Kidney tubule cell (primary cell): Measurements from ENCODE around the gene CPSF6.
"Not testable (repeated sequence)": the region's sequence is repeated elsewhere in the genome, so short reads cannot be mapped to it uniquely, and the experiment has no call there.

Experiments used
- DNase-seq: peaks from one replicate; pipeline ENCODE4 v3.0.0-alpha.2; 2018; ENCODE audit warnings: low spot score

Gene CPSF6

DNA sequence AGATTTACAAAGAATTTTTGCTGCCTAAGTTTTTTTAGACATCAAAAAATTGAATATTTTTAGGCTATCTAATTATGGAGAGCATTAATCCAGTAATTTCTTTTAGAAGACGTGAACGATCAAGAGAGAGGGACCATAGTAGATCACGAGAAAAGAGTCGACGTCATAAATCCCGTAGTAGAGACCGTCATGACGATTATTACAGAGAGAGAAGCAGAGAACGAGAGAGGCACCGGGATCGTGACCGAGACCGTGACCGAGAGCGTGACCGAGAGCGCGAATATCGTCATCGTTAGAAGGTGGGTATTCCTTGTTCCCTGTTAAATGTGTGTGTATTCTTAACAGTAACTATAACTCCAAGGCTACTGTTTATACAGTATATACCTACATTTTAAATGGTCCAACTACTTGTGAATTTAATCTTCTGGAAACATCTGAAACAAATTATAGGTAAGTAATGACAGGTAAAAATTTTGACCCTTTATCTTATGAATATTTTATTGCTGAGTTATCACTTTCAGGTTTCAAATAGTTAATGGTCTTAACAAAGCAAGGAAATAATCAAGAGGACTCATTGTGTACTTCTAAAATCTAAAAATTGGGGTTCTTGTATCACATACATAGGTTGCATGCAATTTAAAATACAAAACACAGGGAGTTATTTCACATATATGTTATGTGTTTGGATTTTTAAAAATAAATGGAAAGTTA lies 23.1 kb downstream of the CPSF6 start:
- DNase-seq, result no peak

GRCh38 chr12:69265205-69265604 lies 25.8 kb downstream of the CPSF6 start:
- no peak for DNase-seq

DNA sequence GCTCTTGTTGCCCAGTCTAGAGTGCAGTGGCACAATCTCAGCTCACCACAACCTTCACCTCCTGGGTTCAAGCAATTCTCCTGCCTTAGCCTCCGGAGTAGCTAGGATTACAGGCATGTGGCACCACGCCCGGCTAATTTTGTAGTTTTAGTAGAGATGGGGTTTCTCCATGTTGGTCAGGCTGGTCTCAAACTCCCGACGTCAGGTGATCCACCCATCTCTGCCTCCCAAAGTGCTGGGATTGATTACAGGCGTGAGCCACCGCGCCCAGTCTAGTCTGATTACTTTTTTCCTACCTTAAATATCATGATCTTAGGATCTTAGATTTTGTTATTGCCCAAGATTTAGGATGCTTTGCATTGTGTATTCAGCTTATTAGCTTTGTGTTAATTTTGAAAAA lies 26.3 kb downstream of the CPSF6 start:
- not testable (repeated sequence) for DNase-seq

GRCh38 chr12:69266036-69266635 lies 26.8 kb downstream of the CPSF6 start:
- DNase-seq, result peak; percentile 20

DNA sequence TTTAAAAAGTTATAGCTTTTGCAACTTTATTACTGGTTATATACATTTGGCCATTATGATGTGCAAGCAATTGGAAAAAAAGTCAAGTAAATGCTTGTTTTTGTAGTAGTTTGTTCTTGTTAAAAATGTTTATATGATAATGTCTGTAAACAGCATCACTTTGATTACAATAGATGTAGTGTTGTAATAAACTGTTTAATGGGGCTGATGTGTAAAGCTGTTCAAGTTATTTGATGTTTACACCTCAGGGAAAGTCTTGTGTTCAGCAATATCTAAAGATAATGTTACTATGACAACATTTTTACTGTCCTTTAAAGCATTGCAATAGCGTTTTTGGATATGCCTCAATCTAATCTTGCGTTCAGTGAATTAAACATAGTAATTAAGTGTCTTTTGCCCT lies 30.4 kb downstream of the CPSF6 start:
- no peak for DNase-seq

GRCh38 chr12:69272511-69272910 lies 33.1 kb downstream of the CPSF6 start:
- no peak for DNase-seq

DNA sequence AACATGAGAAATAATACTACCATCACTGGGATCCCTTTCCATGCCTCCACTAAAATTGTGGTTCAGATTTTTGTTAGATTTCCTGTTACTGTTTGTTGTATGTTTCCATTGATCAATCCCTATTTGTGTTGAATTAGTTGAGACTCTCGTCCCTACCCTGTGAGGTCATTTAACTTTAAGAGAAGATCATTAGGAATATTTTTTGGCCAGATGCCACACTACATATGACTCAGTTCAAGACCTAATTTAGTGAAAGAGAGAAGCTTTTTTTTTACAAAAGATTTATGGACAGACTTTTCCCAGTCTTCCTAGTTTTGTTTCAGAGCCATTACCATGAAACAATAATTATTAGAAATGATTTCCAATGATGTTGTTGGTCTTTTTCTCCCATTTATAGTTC lies 35.5 kb downstream of the CPSF6 start:
- DNase-seq, result peak; percentile 16

GRCh38 chr12:69275471-69275891 lies 36.1 kb downstream of the CPSF6 start:
- no peak for DNase-seq

GRCh38 chr12:69278814-69279782 lies 39.7 kb downstream of the CPSF6 start:
- no peak for DNase-seq

- peak; percentile 80 for DNase-seq
Observed at GRCh38 chr12:69284131-69284530, 44.8 kb downstream of the CPSF6 start.

- no peak for DNase-seq
Observed at GRCh38 chr12:69287556-69287955, 48.2 kb downstream of the CPSF6 start.

- peak; percentile 74 for DNase-seq
Observed at GRCh38 chr12:69290545-69291277, 51.3 kb downstream of the CPSF6 start.

GRCh38 chr12:69291278-69291593 lies 51.9 kb downstream of the CPSF6 start:
- DNase-seq, result no peak

GRCh38 chr12:69298133-69298532 lies 58.8 kb downstream of the CPSF6 start:
- no peak for DNase-seq

DNA sequence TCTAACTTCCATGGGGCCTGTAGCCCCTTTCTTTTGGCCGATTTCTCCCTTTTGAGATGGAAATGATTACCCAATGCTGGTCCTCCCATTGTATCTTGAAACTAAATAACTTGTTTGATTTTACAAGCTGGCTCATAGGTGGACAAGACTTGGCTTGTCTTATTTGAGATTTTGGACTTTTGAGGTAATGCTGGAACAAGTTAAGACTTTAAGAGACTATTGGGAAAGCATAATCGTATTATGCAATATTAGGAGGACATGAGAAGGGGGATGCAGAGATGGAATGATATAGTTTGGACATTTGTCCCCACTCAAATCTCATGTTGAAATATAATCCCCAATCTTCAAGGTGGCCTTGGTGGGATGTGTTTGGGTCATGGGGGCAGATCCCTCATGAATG lies 59.6 kb downstream of the CPSF6 start:
- DNase-seq, result no peak

- DNase-seq, result no peak
Observed at GRCh38 chr12:69304284-69304683, 64.9 kb downstream of the CPSF6 start.

DNA sequence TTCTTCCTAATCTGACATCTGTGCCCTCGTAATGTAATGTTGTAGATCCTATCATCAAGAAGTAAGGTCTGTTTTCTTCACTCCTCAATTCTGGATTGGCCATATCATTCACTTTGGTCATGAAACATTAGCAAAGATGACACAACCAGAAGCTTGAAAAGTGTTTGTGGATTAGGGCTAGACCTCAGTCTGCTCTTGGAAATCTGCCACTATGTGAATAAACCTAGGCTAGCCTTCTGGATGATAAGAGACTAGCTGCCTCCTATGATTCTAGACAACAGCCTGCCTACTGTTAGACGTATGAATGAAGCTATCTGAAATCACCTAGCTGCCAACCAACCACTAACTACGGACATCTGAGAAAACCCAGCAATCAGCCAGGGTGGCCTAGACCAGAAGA lies 70.1 kb downstream of the CPSF6 start:
- DNase-seq, result no peak

GRCh38 chr12:69313209-69313608 lies 73.8 kb downstream of the CPSF6 start:
- DNase-seq, result no peak

- not testable (repeated sequence) for DNase-seq
Observed at GRCh38 chr12:69316784-69317183, 77.4 kb downstream of the CPSF6 start.

DNA sequence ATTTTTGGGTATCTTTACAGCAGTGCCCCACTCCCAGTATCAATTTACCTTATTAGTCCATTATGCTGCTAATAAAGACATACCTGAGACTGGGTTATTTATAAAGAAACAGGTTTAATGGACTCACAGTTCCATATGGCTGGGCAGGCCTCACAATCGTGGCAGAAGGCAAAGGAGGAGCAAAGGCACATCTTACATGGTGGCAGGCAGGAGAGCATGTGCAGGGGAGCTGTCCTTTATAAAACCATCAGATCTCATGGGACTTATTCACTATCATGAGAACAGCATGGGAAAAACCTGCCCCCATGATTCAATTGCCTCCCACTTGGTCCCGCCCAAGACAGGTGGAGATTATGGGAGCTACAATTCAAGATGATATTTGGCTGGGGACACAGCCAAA lies 77.9 kb downstream of the CPSF6 start:
- DNase-seq, result not testable (repeated sequence)

DNA sequence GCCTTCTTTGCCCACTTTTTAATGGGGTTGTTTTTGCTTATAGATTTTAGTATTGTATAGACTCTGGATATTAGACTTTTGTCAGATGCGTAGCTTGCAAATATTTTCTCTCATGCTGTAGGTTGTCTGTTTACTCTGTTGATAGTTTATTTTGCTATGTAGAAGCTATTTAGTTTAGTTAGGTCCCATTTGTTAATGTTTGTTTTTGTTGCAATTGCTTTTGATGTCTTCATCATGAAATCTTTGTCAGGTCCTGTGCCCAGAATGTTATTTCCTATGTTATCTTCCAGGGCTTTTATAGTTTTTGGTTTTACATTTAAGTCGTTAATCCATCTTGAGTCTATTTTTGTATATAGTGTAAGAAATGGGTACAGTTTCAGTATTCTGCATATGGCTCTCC lies 78.9 kb downstream of the CPSF6 start:
- DNase-seq, result no peak

GRCh38 chr12:69321351-69321750 lies 82.0 kb downstream of the CPSF6 start:
- DNase-seq, result no peak
